Loucy (cell line): Measurements from ENCODE around the gene ZSWIM6.

ENCODE experiments used
- H2AFZ ChIP-seq: fragments of 200-600 bp; sonication (generic); 2 replicates; pipeline ENCODE4 v1.6.0; 2016; ENCODE audit warnings: antibody characterized with exemption, mild to moderate bottlenecking, low read length, moderate library complexity
- H3F3A ChIP-seq: fragments of 200-600 bp; 2 replicates; pipeline ENCODE4 v1.6.0; 2016; ENCODE audit warnings: antibody characterized with exemption, low read depth, mild to moderate bottlenecking
- H3K27me3 ChIP-seq: fragments of 200-600 bp; sonication (generic); 2 replicates; pipeline ENCODE4 v1.6.1; 2014; ENCODE audit warnings: low read length, mild to moderate bottlenecking; ENCODE audit not compliant: insufficient read depth, poor library complexity, severe bottlenecking
- H3K36me3 ChIP-seq: fragments of 200-600 bp; sonication (generic); 2 replicates; pipeline ENCODE4 v1.6.1; 2016; ENCODE audit warnings: low read length; ENCODE audit not compliant: insufficient read depth
- H3K4me1 ChIP-seq: fragments of 200-600 bp; sonication (generic); 2 replicates; pipeline ENCODE4 v1.5.1; 2014; ENCODE audit warnings: low read length, mild to moderate bottlenecking; ENCODE audit not compliant: insufficient read depth, poor library complexity, severe bottlenecking
- H3K4me2 ChIP-seq: fragments of 200-600 bp; sonication (generic); 2 replicates; pipeline ENCODE4 v1.6.0; 2014; ENCODE audit warnings: antibody characterized with exemption, low read length, low read depth, mild to moderate bottlenecking; ENCODE audit not compliant: poor library complexity, severe bottlenecking
- H3K4me3 ChIP-seq: fragments of 200-600 bp; sonication (generic); 2 replicates; pipeline ENCODE4 v1.5.1; 2014; ENCODE audit warnings: low read length, mild to moderate bottlenecking, mixed read lengths; ENCODE audit not compliant: poor library complexity, severe bottlenecking
- H3K79me2 ChIP-seq: fragments of 200-600 bp; sonication (generic); 2 replicates; pipeline ENCODE4 v1.6.1; 2014; ENCODE audit warnings: low read length; ENCODE audit not compliant: insufficient read depth
- H3K9ac ChIP-seq: fragments of 200-600 bp; sonication (generic); 2 replicates; pipeline ENCODE4 v1.6.0; 2014; ENCODE audit warnings: mild to moderate bottlenecking, low read depth, low read length, moderate library complexity; ENCODE audit not compliant: poor library complexity, severe bottlenecking
- H3K9me2 ChIP-seq: fragments of 200-600 bp; sonication (generic); replicated peaks from 2 replicates; pipeline ENCODE4 v1.6.1; 2016; ENCODE audit warnings: low read depth, low read length, mixed read lengths
- H3K9me3 ChIP-seq: fragments of 200-600 bp; sonication (generic); 2 replicates; pipeline ENCODE4 v1.6.1; 2014; ENCODE audit warnings: mild to moderate bottlenecking, antibody characterized with exemption, low read length, low read depth; ENCODE audit not compliant: insufficient read depth
- H4K20me1 ChIP-seq: fragments of 200-600 bp; sonication (generic); 2 replicates; pipeline ENCODE4 v1.6.0; 2014; ENCODE audit warnings: antibody characterized with exemption, low read length, mild to moderate bottlenecking; ENCODE audit not compliant: insufficient read depth, poor library complexity, severe bottlenecking
- EZH2phosphoT487 ChIP-seq: fragments of 200-600 bp; IDR thresholded peaks from 2 replicates; pipeline ENCODE4 v1.6.1; 2018; ENCODE audit warnings: antibody characterized with exemption, mild to moderate bottlenecking, moderate library complexity, borderline replicate concordance
- TF ChIP-seq, protein P1 (sequence below): fragments of 200-600 bp; sonication (generic); conservative IDR thresholded peaks from 2 replicates; pipeline ENCODE4 v1.5.1; 2014; ENCODE audit warnings: mild to moderate bottlenecking, antibody characterized with exemption, low read length

Gene ZSWIM6

DNA sequence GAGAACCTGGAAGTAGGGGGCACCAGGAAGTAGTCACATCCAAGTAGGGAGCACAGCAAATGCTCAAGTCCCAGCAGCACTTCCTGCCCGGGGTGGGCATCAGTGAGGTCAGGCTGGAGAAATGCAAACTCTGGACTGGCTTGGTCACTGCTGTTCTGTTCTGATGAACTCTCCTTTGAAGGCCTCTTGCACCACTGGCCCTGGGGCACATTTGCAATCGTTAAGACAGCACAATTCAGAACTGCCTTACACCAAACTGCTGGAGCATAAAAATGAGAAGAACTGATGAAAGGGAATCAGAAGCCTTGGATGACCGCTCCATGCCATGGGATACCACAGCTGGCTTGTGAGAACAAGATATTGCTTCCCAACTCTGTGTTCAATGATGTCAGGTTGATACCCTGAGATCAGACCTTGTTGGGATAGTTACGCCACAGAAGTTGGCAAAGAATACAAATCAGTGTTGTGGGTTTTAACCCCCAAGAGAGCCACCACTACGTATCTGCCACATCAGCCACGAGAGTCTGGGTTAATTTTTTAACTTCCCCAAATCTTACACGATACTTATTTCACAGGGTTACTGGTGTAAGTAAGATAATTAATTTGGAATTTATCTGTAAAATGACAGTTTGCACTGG is 42.3 kb upstream of the ZSWIM6 start:
- no peaks in the 10 kb centered on the region for H3K4me1 ChIP-seq
- no peak overlapping the region for H3K4me3 ChIP-seq
- H3K27me3 ChIP-seq, result no peaks in the 10 kb centered on the region
- no peak overlapping the region for H3K9ac ChIP-seq
- TF ChIP-seq EZH2phosphoT487, result no peak
- TF ChIP-seq, protein P1, sequence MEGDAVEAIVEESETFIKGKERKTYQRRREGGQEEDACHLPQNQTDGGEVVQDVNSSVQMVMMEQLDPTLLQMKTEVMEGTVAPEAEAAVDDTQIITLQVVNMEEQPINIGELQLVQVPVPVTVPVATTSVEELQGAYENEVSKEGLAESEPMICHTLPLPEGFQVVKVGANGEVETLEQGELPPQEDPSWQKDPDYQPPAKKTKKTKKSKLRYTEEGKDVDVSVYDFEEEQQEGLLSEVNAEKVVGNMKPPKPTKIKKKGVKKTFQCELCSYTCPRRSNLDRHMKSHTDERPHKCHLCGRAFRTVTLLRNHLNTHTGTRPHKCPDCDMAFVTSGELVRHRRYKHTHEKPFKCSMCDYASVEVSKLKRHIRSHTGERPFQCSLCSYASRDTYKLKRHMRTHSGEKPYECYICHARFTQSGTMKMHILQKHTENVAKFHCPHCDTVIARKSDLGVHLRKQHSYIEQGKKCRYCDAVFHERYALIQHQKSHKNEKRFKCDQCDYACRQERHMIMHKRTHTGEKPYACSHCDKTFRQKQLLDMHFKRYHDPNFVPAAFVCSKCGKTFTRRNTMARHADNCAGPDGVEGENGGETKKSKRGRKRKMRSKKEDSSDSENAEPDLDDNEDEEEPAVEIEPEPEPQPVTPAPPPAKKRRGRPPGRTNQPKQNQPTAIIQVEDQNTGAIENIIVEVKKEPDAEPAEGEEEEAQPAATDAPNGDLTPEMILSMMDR, result no peak
- no peaks in the 10 kb centered on the region for H3F3A ChIP-seq
- H3K9me3 ChIP-seq, result no peaks in the 10 kb centered on the region
- H3K79me2 ChIP-seq, result no peaks in the 10 kb centered on the region
- H4K20me1 ChIP-seq, result no peaks in the 10 kb centered on the region
- peak overlapping the region; percentile 70; the same call in 1 of the 2 replicates for H2AFZ ChIP-seq
- H3K4me2 ChIP-seq, result no peak overlapping the region
- H3K36me3 ChIP-seq, result no peaks in the 10 kb centered on the region
- no peaks in the 10 kb centered on the region for H3K9me2 ChIP-seq

DNA sequence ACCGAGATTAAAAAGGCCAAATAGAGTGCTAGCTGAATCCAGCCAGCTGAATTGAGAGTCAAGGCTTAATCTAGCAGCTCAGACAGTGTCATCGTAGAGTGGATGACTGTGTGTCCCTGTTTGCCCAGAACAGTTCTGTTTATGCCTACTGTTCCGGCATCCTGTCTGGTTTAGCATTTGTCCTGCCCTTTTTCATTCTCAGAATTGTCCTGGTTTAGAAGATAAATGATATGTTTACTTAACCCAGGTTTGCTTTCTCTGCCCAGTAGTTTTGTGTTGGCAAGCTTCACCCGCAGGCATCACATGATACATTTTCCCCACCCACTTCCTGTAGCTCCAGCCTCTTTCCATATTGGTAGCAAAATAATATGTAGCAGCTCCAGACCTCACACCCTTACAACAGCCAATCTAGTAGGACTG is 41.3 kb upstream of the ZSWIM6 start:
- no peaks in the 10 kb centered on the region for H3K9me2 ChIP-seq
- no peaks in the 10 kb centered on the region for H3F3A ChIP-seq
- TF ChIP-seq EZH2phosphoT487, result no peak
- no peaks in the 10 kb centered on the region for H3K36me3 ChIP-seq
- peaks cover 5% of the 10 kb centered on the region for H3K4me1 ChIP-seq
- H3K4me2 ChIP-seq, result no peak overlapping the region
- no peaks in the 10 kb centered on the region for H4K20me1 ChIP-seq
- H3K79me2 ChIP-seq, result no peaks in the 10 kb centered on the region
- no peak overlapping the region for H3K4me3 ChIP-seq
- no peaks in the 10 kb centered on the region for H3K9me3 ChIP-seq
- H2AFZ ChIP-seq, result peak overlapping the region; percentile 65
- no peak overlapping the region for H3K9ac ChIP-seq
- H3K27me3 ChIP-seq, result no peaks in the 10 kb centered on the region

DNA sequence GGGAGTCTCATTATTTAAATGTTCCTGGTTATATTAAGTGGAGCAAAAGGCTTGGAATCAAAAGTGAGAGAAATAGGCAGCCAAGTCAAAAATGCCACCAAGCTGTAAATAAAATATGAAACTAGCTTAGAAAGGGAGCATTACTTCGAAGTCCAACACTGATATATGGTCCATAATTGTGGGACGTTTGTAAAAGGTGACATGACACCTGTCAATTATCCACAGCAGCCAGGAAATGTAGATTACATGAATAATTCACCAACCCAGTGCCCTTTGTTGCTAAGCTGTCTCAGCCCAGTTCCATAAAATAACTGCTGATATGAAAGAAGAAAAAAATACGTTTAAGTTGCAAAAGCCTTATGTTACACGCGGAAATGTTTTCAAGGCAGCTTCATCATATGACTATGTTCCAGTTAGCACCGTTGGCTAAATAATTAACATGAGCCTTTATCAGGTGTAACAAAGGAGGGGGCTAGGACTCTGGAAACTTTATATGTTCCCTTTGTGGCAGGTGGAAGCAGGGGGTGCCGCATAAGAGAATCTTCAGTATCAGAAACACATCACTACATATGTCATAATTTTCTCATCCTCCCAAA is 39.9 kb upstream of the ZSWIM6 start:
- no peaks in the 10 kb centered on the region for H3K9me3 ChIP-seq

More for the DNA sequence above, 39.9 kb upstream of the ZSWIM6 start:
- no peaks in the 10 kb centered on the region for H3K79me2 ChIP-seq
- H3K9me2 ChIP-seq, result no peaks in the 10 kb centered on the region
- no peaks in the 10 kb centered on the region for H3K27me3 ChIP-seq
- no peak overlapping the region for H2AFZ ChIP-seq
- H3F3A ChIP-seq, result no peaks in the 10 kb centered on the region
- TF ChIP-seq EZH2phosphoT487, result no peak
- TF ChIP-seq, protein P1, result no peak
- no peak overlapping the region for H3K9ac ChIP-seq
- H3K4me3 ChIP-seq, result no peak overlapping the region
- H4K20me1 ChIP-seq, result no peaks in the 10 kb centered on the region
- H3K4me2 ChIP-seq, result no peak overlapping the region
- H3K4me1 ChIP-seq, result peaks cover 5% of the 10 kb centered on the region
- no peaks in the 10 kb centered on the region for H3K36me3 ChIP-seq
